GM03348 (cell line): Measurements from ENCODE around the gene CEACAM20.
"Not testable (repeated sequence)": the region's sequence is repeated elsewhere in the genome, so short reads cannot be mapped to it uniquely, and the experiment has no call there.

Source experiments
- DNase-seq: peaks from one replicate; pipeline ENCODE4 v3.0.0; 2012; ENCODE audit warnings: low spot score

Gene CEACAM20

GRCh38 chr19:44476559-44477408 is 52.7 kb downstream of the CEACAM20 start:
- DNase-seq = no peak

GRCh38 chr19:44468730-44469129 is 60.7 kb downstream of the CEACAM20 start:
- DNase-seq = not testable (repeated sequence)

- DNase-seq = not testable (repeated sequence)
Observed at GRCh38 chr19:44462600-44463286, 66.7 kb downstream of the CEACAM20 start.
